MM.1S (cell line): Measurements from ENCODE around the gene SATB2.

Source experiments
- CTCF ChIP-seq: fragments of 300-600 bp; sonication (generic); IDR thresholded peaks from 2 replicates; pipeline ENCODE4 v1.5.1; 2016; ENCODE audit warnings: antibody characterized with exemption, low read length, mixed read lengths
- EZH2 ChIP-seq: fragments of 300-600 bp; sonication (generic); optimal IDR thresholded peaks from 2 replicates; pipeline ENCODE3; 2017; ENCODE audit warnings: low read depth, mild to moderate bottlenecking, antibody characterized with exemption, low read length, mixed read lengths
- EZH2phosphoT487 ChIP-seq: fragments of 300-600 bp; sonication (generic); IDR thresholded peaks from 2 replicates; pipeline ENCODE4 v1.6.1; 2018; ENCODE audit warnings: antibody characterized with exemption, low read length

GRCh38 chr2:199310771-199311585 is 146.8 kb downstream of the SATB2 start:
- no peak for TF ChIP-seq EZH2
- TF ChIP-seq CTCF, result no peak
- TF ChIP-seq EZH2phosphoT487, result no peak
